Tibial nerve (tissue), 4 donors: ENCODE data around the gene TCF4. TPM values are rescaled to one million over a fixed set of nuclear protein-coding genes. Genes with fewer than 3 reads are reported as not detected.

Experiments
- DNase-seq, 2 donors: peaks; one replicate each; pipeline ENCODE4 v3.0.0-alpha.2; 2019; ENCODE audit warnings: low spot score in 2 of 2
- H3K27ac ChIP-seq, 4 donors: fragments of 200-600 bp; sonication (generic) in 3 of 4; one replicate each; pipeline ENCODE4 v1.5.1; 2017 to 2019; ENCODE audit warnings: mild to moderate bottlenecking in 1 of 4
- H3K27me3 ChIP-seq, 2 donors: fragments of 200-600 bp; sonication (generic) in 1 of 2; one replicate each; pipeline versions ENCODE4 v1.5.1 to v1.6.0; 2017 to 2019
- H3K36me3 ChIP-seq, 3 donors: fragments of 200-600 bp; sonication (generic); one replicate each; pipeline ENCODE4 v1.5.1; 2018 to 2019
- H3K4me1 ChIP-seq, 4 donors: fragments of 200-600 bp; sonication (generic) in 3 of 4; one replicate each; pipeline ENCODE4 v1.5.1; 2017 to 2019
- H3K4me3 ChIP-seq, 4 donors: fragments of 200-600 bp; sonication (generic) in 3 of 4; one replicate each; pipeline ENCODE4 v1.5.1; 2017 to 2019; ENCODE audit warnings: mild to moderate bottlenecking in 1 of 4, moderate library complexity in 1 of 4
- H3K9me3 ChIP-seq, 4 donors: fragments of 200-600 bp; sonication (generic) in 3 of 4; one replicate each; pipeline ENCODE4 v1.5.1; 2017 to 2019
- EP300 ChIP-seq, 2 donors: sonication (generic); formaldehyde crosslinking; IDR thresholded peaks; one replicate each; pipeline ENCODE4 v1.6.1; 2017; ENCODE audit warnings: antibody characterized with exemption in 2 of 2, mild to moderate bottlenecking in 1 of 2
- POLR2A ChIP-seq, 2 donors: fragments of 450-650 bp; IDR thresholded peaks; one replicate each; pipeline ENCODE4 v1.6.1; 2017; ENCODE audit warnings: antibody characterized with exemption in 2 of 2, mild to moderate bottlenecking in 2 of 2, moderate library complexity in 2 of 2
- WGBS, 2 donors: methylation state at CpG; one replicate each; pipeline ENCODE4 v1.1.5; 2018; 5-methylcytosine and 5-hydroxymethylcytosine counted together
- total RNA-seq, 4 donors: library from RNA; depleted of rRNA; stranded (reverse); fragments of >200 nt; gene quantifications; one replicate each; pipeline ENCODE4 v1.1.0, GENCODE V29; 2016
- TF ChIP-seq, protein P1 (sequence below), 5 experiments: fragments of 200-600 bp in 3 of 5; fragments of 450-650 bp in 2 of 5; sonication (generic) in 3 of 5; IDR thresholded peaks; one replicate each; pipeline ENCODE4 v1.5.1; 2016 to 2019; ENCODE audit warnings: antibody characterized with exemption in 5 of 5, mild to moderate bottlenecking in 3 of 5, moderate library complexity in 2 of 5

The TCF4 gene
- total RNA-seq, 4 donors from 2014 or later, result 100 to 157 (median 114) TPM

DNA sequence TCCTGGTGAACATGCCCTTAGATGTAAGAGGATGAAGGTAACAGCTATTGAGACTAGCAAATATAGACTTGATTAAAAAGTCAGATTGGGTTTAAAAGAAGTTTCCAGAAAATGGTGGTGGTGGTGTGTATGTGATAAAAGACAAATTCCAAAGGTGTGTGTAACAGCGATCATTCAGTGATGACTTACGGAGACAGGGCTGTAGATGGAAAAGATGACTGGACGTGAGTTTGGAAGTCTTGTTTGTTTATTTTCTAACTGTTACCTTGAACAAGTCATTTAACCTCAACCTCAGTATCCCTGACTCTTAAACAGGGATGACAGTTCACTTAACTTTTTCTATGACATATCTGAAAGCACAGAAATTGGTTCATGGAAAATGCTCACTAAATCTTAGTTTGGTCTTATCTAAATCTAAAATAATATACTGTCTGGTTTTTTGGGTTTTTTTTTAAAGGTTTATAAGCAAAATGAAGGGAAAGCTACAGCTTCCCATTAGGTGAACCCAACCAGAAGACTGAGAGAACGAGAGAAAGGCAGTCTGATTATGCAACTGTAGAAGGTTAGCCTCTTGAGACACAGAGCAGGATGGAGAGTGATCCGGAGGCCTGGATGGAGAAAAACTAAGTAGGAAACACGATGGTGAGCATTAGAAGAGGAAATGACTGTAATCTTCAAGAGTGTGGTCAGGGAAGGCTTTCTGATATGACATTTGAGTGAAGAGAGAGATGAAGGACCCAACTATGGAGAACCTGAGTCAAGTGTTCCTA lies 71.9 kb downstream of the TCF4 start:
- Histone ChIP-seq H3K27ac (no peak overlapping the region), H3K4me1 (peaks cover 0 to 5% (median 0%) of the 10 kb centered on the region in 4 donors), H3K36me3 (no peaks in the 10 kb centered on the region), H3K27me3 (no peaks in the 10 kb centered on the region), H3K9me3 (no peaks in the 10 kb centered on the region), H3K4me3 (no peak overlapping the region)
- 69 to 79% methylated on average over 6 of the region's 6 CpGs for WGBS, 2 donors
- DNase-seq, result no peak
- TF ChIP-seq EP300 (IDR thresholded peaks at IDR 0.05) (no peak), POLR2A (IDR thresholded peaks at IDR 0.05) (no peak)
- TF ChIP-seq, protein P1, sequence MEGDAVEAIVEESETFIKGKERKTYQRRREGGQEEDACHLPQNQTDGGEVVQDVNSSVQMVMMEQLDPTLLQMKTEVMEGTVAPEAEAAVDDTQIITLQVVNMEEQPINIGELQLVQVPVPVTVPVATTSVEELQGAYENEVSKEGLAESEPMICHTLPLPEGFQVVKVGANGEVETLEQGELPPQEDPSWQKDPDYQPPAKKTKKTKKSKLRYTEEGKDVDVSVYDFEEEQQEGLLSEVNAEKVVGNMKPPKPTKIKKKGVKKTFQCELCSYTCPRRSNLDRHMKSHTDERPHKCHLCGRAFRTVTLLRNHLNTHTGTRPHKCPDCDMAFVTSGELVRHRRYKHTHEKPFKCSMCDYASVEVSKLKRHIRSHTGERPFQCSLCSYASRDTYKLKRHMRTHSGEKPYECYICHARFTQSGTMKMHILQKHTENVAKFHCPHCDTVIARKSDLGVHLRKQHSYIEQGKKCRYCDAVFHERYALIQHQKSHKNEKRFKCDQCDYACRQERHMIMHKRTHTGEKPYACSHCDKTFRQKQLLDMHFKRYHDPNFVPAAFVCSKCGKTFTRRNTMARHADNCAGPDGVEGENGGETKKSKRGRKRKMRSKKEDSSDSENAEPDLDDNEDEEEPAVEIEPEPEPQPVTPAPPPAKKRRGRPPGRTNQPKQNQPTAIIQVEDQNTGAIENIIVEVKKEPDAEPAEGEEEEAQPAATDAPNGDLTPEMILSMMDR (IDR thresholded peaks at IDR 0.05), result no peak

DNA sequence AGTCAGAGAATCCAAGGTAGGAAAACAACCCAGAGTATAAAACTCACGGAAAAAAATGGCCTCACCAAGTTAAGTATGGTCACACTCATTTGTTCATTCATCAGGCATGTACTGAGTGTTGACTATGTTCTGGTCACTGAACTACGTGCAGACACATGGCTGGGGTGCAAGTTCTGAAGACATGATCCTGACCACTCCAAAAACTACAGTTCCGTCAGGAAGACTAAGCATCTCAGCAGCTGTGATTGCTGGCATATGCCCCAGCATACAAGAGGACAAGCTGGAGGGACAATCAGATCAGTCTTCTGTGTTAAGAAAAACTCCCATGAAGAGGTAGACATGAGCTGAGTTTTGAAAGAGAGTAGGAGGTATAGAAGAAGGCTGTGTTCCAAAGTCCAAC lies 72.8 kb downstream of the TCF4 start:
- Histone ChIP-seq H3K9me3 (no peaks in the 10 kb centered on the region), H3K4me3 (no peak overlapping the region), H3K27ac (no peak overlapping the region), H3K4me1 (peaks cover 0 to 5% (median 0%) of the 10 kb centered on the region in 4 donors), H3K27me3 (no peaks in the 10 kb centered on the region), H3K36me3 (no peaks in the 10 kb centered on the region)
- WGBS, 2 donors, result 84% methylated on average over 3 of the region's 3 CpGs
- TF ChIP-seq EP300 (IDR thresholded peaks at IDR 0.05), result no peak
- DNase-seq, result no peak

DNA sequence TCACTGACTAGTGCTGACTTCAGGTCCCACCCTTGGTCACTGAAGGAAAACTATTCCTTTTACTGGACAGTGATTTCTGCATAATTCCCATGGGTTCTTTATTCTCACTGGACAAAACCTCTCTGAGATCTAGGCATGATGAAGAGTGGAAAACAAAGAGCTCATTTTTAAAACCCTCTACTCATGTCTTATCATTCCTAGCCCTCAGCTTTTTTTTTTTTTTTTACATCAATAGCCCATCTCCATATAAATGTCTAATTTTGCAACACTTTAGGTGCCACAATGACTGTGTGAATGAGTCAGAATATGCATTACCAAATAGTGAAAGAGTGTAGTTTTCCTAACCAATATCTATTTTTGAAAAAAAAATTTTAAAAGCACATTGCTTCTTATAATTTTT lies 74.8 kb downstream of the TCF4 start:
- TF ChIP-seq, protein P1 (IDR thresholded peaks at IDR 0.05), result no peak
- no peak for TF ChIP-seq EP300 (IDR thresholded peaks at IDR 0.05)
- no peak for TF ChIP-seq POLR2A (IDR thresholded peaks at IDR 0.05)
- no peaks in the 10 kb centered on the region for H3K9me3 ChIP-seq
- H3K27ac ChIP-seq, result no peak overlapping the region
- peaks cover 0 to 5% (median 1%) of the 10 kb centered on the region in 4 donors for H3K4me1 ChIP-seq
- no peaks in the 10 kb centered on the region for H3K27me3 ChIP-seq
- DNase-seq, result no peak
- no peak overlapping the region for H3K4me3 ChIP-seq
- no peaks in the 10 kb centered on the region for H3K36me3 ChIP-seq

DNA sequence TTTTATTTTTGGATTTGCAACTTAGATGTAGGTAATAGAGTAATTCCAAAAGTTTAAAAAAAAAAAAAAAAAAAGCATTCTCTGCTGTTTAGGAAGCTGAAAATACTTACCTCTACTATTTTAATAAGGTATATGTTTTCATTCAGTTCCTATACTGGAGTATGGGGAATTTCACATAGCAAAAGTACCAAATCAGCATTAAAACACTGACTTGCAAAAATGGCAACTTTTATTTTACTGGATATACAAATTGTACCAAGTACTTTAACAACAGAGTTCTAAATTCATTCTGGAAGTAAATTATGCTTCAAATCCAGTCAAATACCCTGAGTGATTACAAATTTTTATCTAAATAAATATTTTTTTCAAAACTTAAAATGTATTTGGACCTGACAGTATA lies 76.7 kb downstream of the TCF4 start:
- Histone ChIP-seq H3K4me3 (no peak overlapping the region), H3K27me3 (no peaks in the 10 kb centered on the region), H3K9me3 (no peaks in the 10 kb centered on the region), H3K27ac (peak overlapping the region in 2 of 4 donors; percentile 80 to 85), H3K4me1 (peaks cover 0 to 5% (median 1%) of the 10 kb centered on the region in 4 donors), H3K36me3 (no peaks in the 10 kb centered on the region)
- no peak for DNase-seq
- TF ChIP-seq POLR2A (IDR thresholded peaks at IDR 0.05), result no peak
- TF ChIP-seq, protein P1 (IDR thresholded peaks at IDR 0.05), result no peak
- no peak for TF ChIP-seq EP300 (IDR thresholded peaks at IDR 0.05)

DNA sequence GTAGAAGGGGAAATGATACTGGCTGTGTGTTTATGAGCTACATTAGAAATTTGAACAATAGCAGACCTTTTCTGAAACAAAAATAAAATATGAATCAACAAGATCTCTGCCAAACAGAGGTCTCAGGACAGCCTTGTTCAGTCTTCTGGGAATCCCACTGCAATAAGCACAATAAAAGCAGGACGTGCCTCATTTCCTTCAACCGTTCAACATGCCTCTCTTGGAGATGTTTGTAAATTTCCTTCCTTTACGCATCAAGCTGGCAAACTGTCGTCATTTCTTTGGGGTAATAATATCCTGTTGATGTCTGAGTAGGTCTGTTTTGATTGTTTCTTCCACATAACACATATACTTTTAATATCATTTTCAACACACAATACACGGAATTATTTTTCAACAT lies 77.2 kb downstream of the TCF4 start:
- Histone ChIP-seq H3K27ac (peak overlapping the region; percentile 58 to 85 (median 76)), H3K36me3 (no peaks in the 10 kb centered on the region), H3K9me3 (no peaks in the 10 kb centered on the region), H3K4me1 (peaks cover 0 to 5% (median 1%) of the 10 kb centered on the region in 4 donors), H3K27me3 (no peaks in the 10 kb centered on the region), H3K4me3 (peak overlapping the region in 1 of 4 donors; percentile 0)
- WGBS, 2 donors, result 37 to 40% methylated on average over 5 of the region's 5 CpGs
- DNase-seq, result peak in 1 of 2 donors; percentile 58
- TF ChIP-seq POLR2A (IDR thresholded peaks at IDR 0.05) (peak in 1 of 2 donors; percentile 37), EP300 (IDR thresholded peaks at IDR 0.05) (peak; percentile 93 to 98)
- TF ChIP-seq, protein P1 (IDR thresholded peaks at IDR 0.05), result no peak
